SU-DHL-6 (cell line): ENCODE measurements around the gene NAP1L4.
A peak's percentile ranks its signal among the peaks of the same experiment; 100 is the strongest.

Experiments
- H2AFZ ChIP-seq: fragments of 200-600 bp; sonication (generic); 2 replicates; pipeline ENCODE4 v1.6.1; 2014; ENCODE audit warnings: low read depth, mild to moderate bottlenecking, moderate library complexity, mixed read lengths, antibody characterized with exemption, low read length; ENCODE audit not compliant: severe bottlenecking
- H3F3A ChIP-seq: fragments of 200-600 bp; shearing (Covaris generic); 2 replicates; pipeline ENCODE4 v1.6.0; 2016; ENCODE audit warnings: antibody characterized with exemption, mild to moderate bottlenecking; ENCODE audit not compliant: insufficient read depth
- H3K27ac ChIP-seq: fragments of 200-600 bp; sonication (generic); 2 replicates; pipeline ENCODE4 v1.5.1; 2016; ENCODE audit warnings: low read depth, mild to moderate bottlenecking, low read length, moderate library complexity, mixed read lengths
- H3K27me3 ChIP-seq: fragments of 200-600 bp; sonication (generic), shearing (Covaris generic); 2 replicates; pipeline ENCODE4 v1.6.0; 2014; ENCODE audit warnings: mild to moderate bottlenecking, low read length
- H3K36me3 ChIP-seq: fragments of 200-600 bp; sonication (generic); 2 replicates; pipeline ENCODE4 v1.6.1; 2014; ENCODE audit warnings: mild to moderate bottlenecking, low read length, mixed read lengths
- H3K4me2 ChIP-seq: fragments of 300-600, 200-600 bp; shearing (Covaris generic), sonication (generic); 2 replicates; pipeline ENCODE4 v1.6.0; 2014; ENCODE audit warnings: low read length, low read depth, mild to moderate bottlenecking; ENCODE audit not compliant: poor library complexity, severe bottlenecking
- H3K4me3 ChIP-seq: fragments of 200-600 bp; sonication (generic); 2 replicates; pipeline ENCODE4 v1.5.1; 2014; ENCODE audit warnings: antibody characterized with exemption, low read length, mild to moderate bottlenecking, mixed read lengths; ENCODE audit not compliant: insufficient read depth, poor library complexity, severe bottlenecking
- H3K79me2 ChIP-seq: fragments of 200-600 bp; sonication (generic); 2 replicates; pipeline ENCODE4 v1.6.1; 2014; ENCODE audit warnings: mild to moderate bottlenecking, low read length, moderate library complexity; ENCODE audit not compliant: insufficient read depth
- H3K9ac ChIP-seq: fragments of 200-600 bp; sonication (generic); 2 replicates; pipeline ENCODE4 v1.7.0; 2014; ENCODE audit warnings: mild to moderate bottlenecking, low read length
- H3K9me2 ChIP-seq: fragments of 200-600 bp; sonication (generic); replicated peaks from 2 replicates; pipeline ENCODE4 v1.6.1; 2014; ENCODE audit warnings: low read length; ENCODE audit not compliant: insufficient read depth
- H3K9me3 ChIP-seq: fragments of 200-600 bp; sonication (generic); 2 replicates; pipeline ENCODE4 v1.6.1; 2014; ENCODE audit warnings: low read length, mixed read lengths; ENCODE audit not compliant: insufficient read depth
- H4K20me1 ChIP-seq: fragments of 200-600 bp; sonication (generic); 2 replicates; pipeline ENCODE4 v1.6.1; 2014; ENCODE audit warnings: low read depth, mild to moderate bottlenecking, antibody characterized with exemption, low read length, moderate library complexity, mixed read lengths
- CTCF ChIP-seq: fragments of 200-600 bp; sonication (generic); IDR thresholded peaks from one replicate; pipeline ENCODE4 v1.5.1; 2017; ENCODE audit warnings: antibody characterized with exemption, mild to moderate bottlenecking, low read length, moderate library complexity; ENCODE audit not compliant: insufficient read depth, poor library complexity, severe bottlenecking
- EZH2phosphoT487 ChIP-seq: fragments of 200-600 bp; sonication (generic), shearing (Covaris generic); conservative IDR thresholded peaks from 2 replicates; pipeline ENCODE4 v1.6.1; 2018; ENCODE audit warnings: mild to moderate bottlenecking, antibody characterized with exemption, low read length, moderate library complexity, mixed read lengths

NAP1L4 gene

GRCh38 chr11:3022982-3023381, 30.9 kb upstream of the NAP1L4 start:
- Histone ChIP-seq H2AFZ (no peak overlapping the region), H3K9ac (no peak overlapping the region), H3K9me3 (no peaks in the 10 kb centered on the region), H3K9me2 (no peaks in the 10 kb centered on the region), H3K36me3 (peaks cover 6% of the 10 kb centered on the region; the same call in 1 of the 2 replicates), H3K27ac (no peak overlapping the region), H3K27me3 (no peaks in the 10 kb centered on the region), H3F3A (no peaks in the 10 kb centered on the region), H4K20me1 (no peaks in the 10 kb centered on the region), H3K4me2 (no peak overlapping the region), H3K4me3 (no peak overlapping the region), H3K79me2 (no peaks in the 10 kb centered on the region)
- no peak for TF ChIP-seq EZH2phosphoT487
- no peak for TF ChIP-seq CTCF

- Histone ChIP-seq H3K9ac (no peak overlapping the region), H3K36me3 (peaks cover 6% of the 10 kb centered on the region; the same call in 1 of the 2 replicates), H3F3A (no peaks in the 10 kb centered on the region), H3K9me3 (no peaks in the 10 kb centered on the region), H3K79me2 (no peaks in the 10 kb centered on the region), H3K9me2 (no peaks in the 10 kb centered on the region), H2AFZ (no peak overlapping the region), H3K4me3 (no peak overlapping the region), H3K27ac (no peak overlapping the region), H4K20me1 (no peaks in the 10 kb centered on the region), H3K27me3 (no peaks in the 10 kb centered on the region), H3K4me2 (no peak overlapping the region)
- TF ChIP-seq CTCF (no peak), EZH2phosphoT487 (no peak)
These were observed 30.3 kb upstream of the NAP1L4 start for GRCh38 chr11:3022300-3022967.

- no peaks in the 10 kb centered on the region for H4K20me1 ChIP-seq
These were observed 29.0 kb upstream of the NAP1L4 start for GRCh38 chr11:3021125-3021524.

More at GRCh38 chr11:3021125-3021524, 29.0 kb upstream of the NAP1L4 start:
- Histone ChIP-seq H3K9me3 (no peaks in the 10 kb centered on the region), H2AFZ (no peak overlapping the region), H3K27ac (no peak overlapping the region), H3K27me3 (no peaks in the 10 kb centered on the region), H3K36me3 (no peaks in the 10 kb centered on the region; the same call in 1 of the 2 replicates), H3K9ac (no peak overlapping the region), H3F3A (no peaks in the 10 kb centered on the region), H3K4me3 (no peak overlapping the region), H3K4me2 (no peak overlapping the region), H3K9me2 (no peaks in the 10 kb centered on the region), H3K79me2 (no peaks in the 10 kb centered on the region)
- peak; percentile 19 for TF ChIP-seq CTCF
- TF ChIP-seq EZH2phosphoT487: no peak
